HepG2 (cell line): Measurements from ENCODE around the gene C19orf47. TPM values are rescaled to one million over a fixed set of nuclear protein-coding genes. Genes with fewer than 3 reads are reported as not detected.

ENCODE experiments used
- ATAC-seq: fragments of 200-7000 bp; cut with Tn5 transposase; 3 replicates; pipeline ENCODE4 v1.9.1; 2020; ENCODE audit warnings: mild to moderate bottlenecking, moderate library complexity
- BruUV-seq: library from RNA; stranded (reverse); fragments of 400-500 nt; replicated peaks from 2 replicates; lab custom pipeline; 2021; lab: Mats Ljungman, UMichigan
- CTCF ChIA-PET: fragments of 300-600 bp; formaldehyde crosslinking; extraction: SDS; loops from one replicate; lab custom pipeline; 2021; ENCODE audit warnings: low total read pairs, inconsistent platforms, low intra/inter-chr PET ratio; lab: Yijun Ruan, JAX
- POLR2A ChIA-PET: fragments of 350-600 bp; sonication (Branson Sonifier 250); formaldehyde crosslinking; loops from one replicate; lab custom pipeline; 2020; ENCODE audit warnings: antibody characterized with exemption, inconsistent platforms; lab: Yijun Ruan, JAX
- DNase-seq: peaks from one replicate; pipeline ENCODE4 v3.0.0-alpha.2; 2015; ENCODE audit warnings: low spot score
- FAIRE-seq: peaks from 3 replicates; lab custom pipeline; 2011; peaks lifted over from hg19 to GRCh38; lab: Jason Lieb, UNC
- H2AFZ ChIP-seq: one replicate; pipeline ENCODE4 v1.6.1; 2011; ENCODE audit warnings: low read length, inconsistent platforms
- H3K27ac ChIP-seq: fragments of 300-600 bp; 3 replicates; pipeline ENCODE4 v1.8.0; 2011; ENCODE audit warnings: mixed run types, mild to moderate bottlenecking, mixed read lengths, low read length, inconsistent platforms; ENCODE audit not compliant: insufficient read depth; ENCODE audit errors: extremely low read length
- H3K27me3 ChIP-seq, 2 experiments: fragments of 200-600 bp in 1 of 2; 2 replicates in 1 of 2; 3 replicates in 1 of 2; pipeline versions ENCODE4 v1.6.0 to v1.8.0; 2011; ENCODE audit warnings: low read length in 2 of 2, mild to moderate bottlenecking in 2 of 2, moderate library complexity in 2 of 2, inconsistent platforms in 1 of 2; ENCODE audit not compliant: insufficient read depth in 2 of 2, control insufficient read depth in 1 of 2
- H3K36me3 ChIP-seq, 2 experiments: fragments of 200-600 bp in 1 of 2; replicated peaks in 1 of 2; 2 replicates in 1 of 2; 3 replicates in 1 of 2; pipeline versions ENCODE4 v1.5.1 to v1.8.0; 2011; ENCODE audit warnings: low read length in 2 of 2, inconsistent platforms in 1 of 2; ENCODE audit not compliant: insufficient read depth in 2 of 2, control insufficient read depth in 1 of 2
- H3K4me1 ChIP-seq: 2 replicates; pipeline ENCODE4 v1.5.1; 2012; ENCODE audit warnings: low read length, inconsistent platforms; ENCODE audit not compliant: insufficient read depth
- H3K4me2 ChIP-seq: 2 replicates; pipeline ENCODE4 v1.6.0; 2011; ENCODE audit warnings: low read depth, low read length, inconsistent platforms
- H3K4me3 ChIP-seq, 3 experiments: fragments of 200-600 bp in 1 of 3; sonication (generic), shearing (Covaris generic) in 1 of 3; replicated peaks in 1 of 3; 2 replicates each; pipeline ENCODE4 v1.5.1; 2011 to 2016; ENCODE audit warnings: low read length in 3 of 3, inconsistent platforms in 2 of 3, low read depth in 2 of 3, mild to moderate bottlenecking in 2 of 3, control low read depth in 1 of 3, mixed read lengths in 1 of 3; ENCODE audit not compliant: insufficient read depth in 1 of 3
- H3K79me2 ChIP-seq: one replicate; pipeline ENCODE4 v1.6.1; 2011; ENCODE audit warnings: low read length, inconsistent platforms; ENCODE audit not compliant: insufficient read depth
- H3K9ac ChIP-seq: 2 replicates; pipeline ENCODE4 v1.6.0; 2011; ENCODE audit warnings: mild to moderate bottlenecking, low read depth, low read length, inconsistent platforms; ENCODE audit not compliant: insufficient read depth
- H3K9me3 ChIP-seq: 2 replicates; pipeline ENCODE4 v1.5.1; 2012; ENCODE audit warnings: mild to moderate bottlenecking, low read length
- H4K20me1 ChIP-seq: 2 replicates; pipeline ENCODE4 v1.6.0; 2011; ENCODE audit warnings: inconsistent platforms, mild to moderate bottlenecking, low read length, moderate library complexity; ENCODE audit not compliant: insufficient read depth
- GPBP1L1 ChIP-seq: sonication (generic); formaldehyde crosslinking; IDR thresholded peaks from 2 replicates; pipeline ENCODE4 v1.5.0; 2020; ENCODE audit warnings: mild to moderate bottlenecking, missing genetic modification reagents
- HOMEZ ChIP-seq: IDR thresholded peaks from 2 replicates; pipeline ENCODE4 v1.6.1; 2016; ENCODE audit warnings: low read depth
- MIXL1 ChIP-seq: IDR thresholded peaks from 2 replicates; pipeline ENCODE4 v1.6.1; 2016
- MNT ChIP-seq: fragments of 450-650 bp; IDR thresholded peaks from 2 replicates; pipeline ENCODE4 v1.6.1; 2016
- MTF2 ChIP-seq: sonication (generic); formaldehyde crosslinking; IDR thresholded peaks from 2 replicates; pipeline ENCODE4 v1.5.0; 2020; ENCODE audit warnings: missing genetic modification reagents, borderline replicate concordance
- NFE2 ChIP-seq: sonication (generic); formaldehyde crosslinking; IDR thresholded peaks from 2 replicates; pipeline ENCODE4 v1.4.0; 2020; ENCODE audit warnings: missing genetic modification reagents
- SP1 ChIP-seq, 2 experiments: fragments of 450-650 bp in 1 of 2; sonication (generic) in 1 of 2; formaldehyde crosslinking in 1 of 2; IDR thresholded peaks; 2 replicates each; pipeline versions ENCODE4 v1.4.0 to v1.6.1; 2016 to 2020; ENCODE audit warnings: missing genetic modification reagents in 1 of 2
- SRSF1 ChIP-seq: fragments of 200-400 bp; formaldehyde crosslinking; optimal IDR thresholded peaks from 2 replicates; pipeline ENCODE3; 2017; ENCODE audit warnings: mild to moderate bottlenecking, low read depth, low read length, moderate library complexity
- ZFP90 ChIP-seq: sonication (generic); formaldehyde crosslinking; IDR thresholded peaks from 2 replicates; pipeline ENCODE4 v1.8.0; 2022; ENCODE audit warnings: missing genetic modification reagents, mild to moderate bottlenecking, inconsistent platforms, borderline replicate concordance
- ZNF546 ChIP-seq: sonication (generic); formaldehyde crosslinking; conservative IDR thresholded peaks from 2 replicates; pipeline ENCODE4 v1.8.1; 2023; ENCODE audit warnings: mild to moderate bottlenecking, missing genetic modification reagents
- ZNF549 ChIP-seq: sonication (generic); formaldehyde crosslinking; IDR thresholded peaks from 2 replicates; pipeline ENCODE4 v1.5.0; 2020; ENCODE audit warnings: missing genetic modification reagents
- ZNF572 ChIP-seq: sonication (generic); formaldehyde crosslinking; IDR thresholded peaks from 2 replicates; pipeline ENCODE4 v1.5.1; 2020; ENCODE audit warnings: mild to moderate bottlenecking, missing genetic modification reagents
- WGBS: methylation state at CpG from one replicate; pipeline ENCODE4 v1.1.6; 2017; ENCODE audit warnings: low lambda C conversion rate; 5-methylcytosine and 5-hydroxymethylcytosine counted together
- in situ Hi-C: cut with HindIII; loops from 2 replicates; pipeline ENCODE4 v1.10.0; 2017; ENCODE audit warnings: low pct_unique_long_range_greater_than_20kb; ENCODE audit not compliant: extremely low pct_ligation_motif_present
- intact Hi-C: fragments of 100-400 bp; cut with micrococcal nuclease; formaldehyde crosslinking; loops from one replicate; pipeline ENCODE4 v1.10.0; 2022; ENCODE audit not compliant: unreplicated experiment
- polyA plus RNA-seq, 8 experiments: library from polyadenylated mRNA; depleted of rRNA in 3 of 8; stranded (reverse) in 7 of 8; unstranded in 1 of 8; fragments of >200 nt; fragmentation: Illumina TruSeq in 4 of 8; extraction: Trizol in 4 of 8; gene quantifications; 2 replicates each; pipeline versions ENCODE4 v1.2.1 to v1.2.3, GENCODE V29; 2011 to 2016; ENCODE audit warnings: low read depth in 4 of 8, missing spikeins in 1 of 8, mixed read lengths in 1 of 8; ENCODE audit not compliant: insufficient read depth in 1 of 8
- total RNA-seq, 5 experiments: library from RNA; depleted of rRNA; stranded (reverse); fragments of >200 nt; fragmentation: Illumina TruSeq; extraction: Trizol; gene quantifications; 2 replicates each; pipeline ENCODE4 v1.2.3, GENCODE V29; 2016; ENCODE audit warnings: low read depth in 1 of 5
- TF ChIP-seq, protein P1 (sequence below): sonication (generic); formaldehyde crosslinking; IDR thresholded peaks from 2 replicates; pipeline ENCODE4 v1.4.0; 2020; ENCODE audit warnings: mild to moderate bottlenecking, missing genetic modification reagents

Gene C19orf47
- total and polyA plus RNA-seq, 2 of the 13 experiments (the other 11 are each of a cell fraction or from before 2014, with no cell fraction given): 8.1 to 10.6 TPM

DNA sequence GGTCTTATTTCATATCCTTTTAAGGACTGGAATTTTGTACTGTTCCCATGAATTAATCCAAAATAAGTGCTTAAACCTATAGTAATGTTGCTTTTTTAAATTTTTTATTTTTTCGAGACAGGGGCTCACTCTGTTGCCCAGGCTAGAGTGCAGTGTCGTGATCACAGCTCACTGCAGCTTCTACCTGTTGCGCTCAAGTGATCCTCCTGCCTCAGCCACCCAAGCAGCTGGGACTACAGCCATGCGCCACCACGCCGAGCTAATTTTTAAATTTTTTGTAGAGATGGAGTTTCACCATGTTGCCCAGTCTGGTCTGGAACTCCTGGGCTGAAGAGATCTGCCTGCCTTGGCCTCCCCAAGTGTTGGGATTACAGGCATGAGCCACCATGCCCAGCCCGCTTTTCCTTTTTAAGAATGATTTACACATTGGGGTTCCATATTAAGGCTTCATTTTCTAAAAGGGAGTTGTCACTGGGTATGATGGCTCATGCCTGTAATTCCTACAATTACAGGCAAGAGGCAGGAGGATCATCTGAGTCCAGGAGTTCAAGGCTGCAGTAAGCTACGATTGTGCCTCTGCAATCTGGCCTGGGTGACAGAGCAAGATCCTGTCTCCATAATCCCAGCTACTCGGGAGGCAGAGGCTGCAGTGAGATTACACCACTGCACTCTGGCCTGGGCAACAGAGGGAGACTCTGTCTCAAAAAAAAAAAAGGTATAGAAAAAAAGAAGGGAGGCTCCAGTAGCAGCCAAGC, 34.8 kb downstream of the C19orf47 start:
- ChIA-PET POLR2A (no interaction called here), CTCF (no interaction called here)
- no peaks in the 10 kb centered on the region for H4K20me1 ChIP-seq
- no peaks in the 10 kb centered on the region; a peak in 1 of 5 replicates for H3K36me3 ChIP-seq
- peaks cover 10% of the 10 kb centered on the region for H3K4me1 ChIP-seq
- DNase-seq: no peak
- 81% methylated on average over 8 of the region's 9 CpGs for WGBS
- BruUV-seq: no TSS peak
- in situ Hi-C loops (no loop called here), intact Hi-C loops (no loop called here)
- no peak overlapping the region for H3K9ac ChIP-seq
- H3K27me3 ChIP-seq: no peaks in the 10 kb centered on the region
- no peaks in the 10 kb centered on the region for H3K9me3 ChIP-seq
- no peak overlapping the region for H3K4me3 ChIP-seq
- TF ChIP-seq ZFP90 (CRISPR knock-in tag) (peak; percentile 94; the same call in 1 of the 2 replicates), SRSF1 (no peak)
- no peak overlapping the region for H3K4me2 ChIP-seq
- no peak overlapping the region for H3K27ac ChIP-seq
- no peak for ATAC-seq
- H3K79me2 ChIP-seq: no peaks in the 10 kb centered on the region
- no peak overlapping the region for H2AFZ ChIP-seq
- no peak for FAIRE-seq

- Histone ChIP-seq H3K4me3 (no peak overlapping the region), H3K4me2 (no peak overlapping the region), H3K27ac (no peak overlapping the region)
- ATAC-seq: no peak
- no peak for DNase-seq
- WGBS: 92% methylated on average over 2 of the region's 2 CpGs
- no TSS peak for BruUV-seq
- intact Hi-C loops (no loop called here), in situ Hi-C loops (no loop called here)
- TF ChIP-seq HOMEZ: no peak
- no peak for TF ChIP-seq MIXL1 (CRISPR knock-in tag)
- no peak for TF ChIP-seq MTF2 (CRISPR knock-in tag)
- no peak for TF ChIP-seq GPBP1L1
- no peak for TF ChIP-seq SP1 (IDR thresholded peaks at IDR 0.05)
- no peak for TF ChIP-seq SP1 (CRISPR knock-in tag; IDR thresholded peaks at IDR 0.05)
- no peak for TF ChIP-seq ZNF572 (CRISPR knock-in tag)
- no peak for TF ChIP-seq ZNF546 (CRISPR knock-in tag)
- TF ChIP-seq, protein P1, sequence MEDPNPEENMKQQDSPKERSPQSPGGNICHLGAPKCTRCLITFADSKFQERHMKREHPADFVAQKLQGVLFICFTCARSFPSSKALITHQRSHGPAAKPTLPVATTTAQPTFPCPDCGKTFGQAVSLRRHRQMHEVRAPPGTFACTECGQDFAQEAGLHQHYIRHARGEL (CRISPR knock-in tag): no peak
- no peak for TF ChIP-seq ZNF549 (CRISPR knock-in tag)
- no peak for TF ChIP-seq MNT
- TF ChIP-seq NFE2 (CRISPR knock-in tag): no peak
- TF ChIP-seq, all 625 proteins: peak for 0
- ChIA-PET CTCF (no interaction called here), POLR2A (no interaction called here)
- Histone ChIP-seq H3K4me1 (peaks cover 10% of the 10 kb centered on the region), H3K27me3 (no peaks in the 10 kb centered on the region), H3K79me2 (no peaks in the 10 kb centered on the region), H3K9ac (no peak overlapping the region), H3K9me3 (no peaks in the 10 kb centered on the region), H4K20me1 (no peaks in the 10 kb centered on the region), H3K36me3 (no peaks in the 10 kb centered on the region), H2AFZ (no peak overlapping the region)
- no peak for FAIRE-seq
Observed at GRCh38 chr19:40312533-40312932, 35.7 kb downstream of the C19orf47 start.
